ENCODE results near the gene LYRM4. TPM values are rescaled to one million over a fixed set of nuclear protein-coding genes. Genes with fewer than 3 reads are reported as not detected.

LYRM4 gene
- total and polyA plus RNA-seq, 9 of the 15 experiments (the other 6 are each of a cell fraction or from before 2014, with no cell fraction given) = 24.2 to 69.4 (median 41.8) TPM

GRCh38 chr6:5282191-5282623 lies 21.5 kb upstream of the LYRM4 start (continued):
- no peak for TF ChIP-seq TSHZ1 (CRISPR knock-in tag; IDR thresholded peaks at IDR 0.05)
- TF ChIP-seq TAL1 (IDR thresholded peaks at IDR 0.05) = peak; percentile 40; the same call in 1 of the 2 replicates
- TF ChIP-seq PPARD (CRISPR knock-in tag; IDR thresholded peaks at IDR 0.05) = no peak
- TF ChIP-seq TCF3 (CRISPR knock-in tag; IDR thresholded peaks at IDR 0.05) = peak; percentile 64
- TF ChIP-seq PTRF (tag; IDR thresholded peaks at IDR 0.05) = no peak
- no peak for TF ChIP-seq PKNOX1 (IDR thresholded peaks at IDR 0.05)
- no peak for TF ChIP-seq RHOXF2B (CRISPR knock-in tag; conservative IDR thresholded peaks at IDR 0.05)
- TF ChIP-seq ARID3A (IDR thresholded peaks at IDR 0.05; ENCODE audit: borderline replicate concordance, low read depth, low read length) = no peak
- TF ChIP-seq DACH1 (IDR thresholded peaks at IDR 0.05; ENCODE audit: partially characterized antibody) = peak; percentile 30
- no peak for TF ChIP-seq MCM7 (IDR thresholded peaks at IDR 0.05)
- no peak for TF ChIP-seq POLR3A (IDR thresholded peaks at IDR 0.05; ENCODE audit: borderline replicate concordance, extremely low read depth, insufficient read depth, insufficient read length)
- no peak for TF ChIP-seq RBM15 (IDR thresholded peaks at IDR 0.05; ENCODE audit: insufficient read depth, low read length)
- TF ChIP-seq ZBTB33 (CRISPR knock-in tag; IDR thresholded peaks at IDR 0.05) = peak; percentile 87
- TF ChIP-seq TFE3 (CRISPR knock-in tag; IDR thresholded peaks at IDR 0.05) = no peak
- 0 out of 2 replicates have a peak, but pooled peaks have one; percentile 47 for TF ChIP-seq CREB3 (tag; conservative IDR thresholded peaks at IDR 0.05; ENCODE audit: low read depth)
- TF ChIP-seq ARID1B (IDR thresholded peaks at IDR 0.05) = peak; percentile 44
- TF ChIP-seq CBFB (CRISPR knock-in tag; IDR thresholded peaks at IDR 0.05) = no peak
- peak; percentile 20; the same call in 1 of the 2 replicates for TF ChIP-seq NCOR1 (IDR thresholded peaks at IDR 0.05)

Measured in K562 (cell line).